HepG2 (cell line): Measurements from ENCODE around the gene COL4A3. TPM values are rescaled to one million over a fixed set of nuclear protein-coding genes. Genes with fewer than 3 reads are reported as not detected.

Experiments used
- ATAC-seq: fragments of 200-7000 bp; cut with Tn5 transposase; 3 replicates; pipeline ENCODE4 v1.9.1; 2020; ENCODE audit warnings: mild to moderate bottlenecking, moderate library complexity
- BruUV-seq: library from RNA; stranded (reverse); fragments of 400-500 nt; replicated peaks from 2 replicates; lab custom pipeline; 2021; lab: Mats Ljungman, UMichigan
- CTCF ChIA-PET: fragments of 300-600 bp; formaldehyde crosslinking; extraction: SDS; loops from one replicate; lab custom pipeline; 2021; ENCODE audit warnings: low total read pairs, inconsistent platforms, low intra/inter-chr PET ratio; lab: Yijun Ruan, JAX
- POLR2A ChIA-PET: fragments of 350-600 bp; sonication (Branson Sonifier 250); formaldehyde crosslinking; loops from one replicate; lab custom pipeline; 2020; ENCODE audit warnings: antibody characterized with exemption, inconsistent platforms; lab: Yijun Ruan, JAX
- DNase-seq: peaks from one replicate; pipeline ENCODE4 v3.0.0-alpha.2; 2015; ENCODE audit warnings: low spot score
- FAIRE-seq: peaks from 3 replicates; lab custom pipeline; 2011; peaks lifted over from hg19 to GRCh38; lab: Jason Lieb, UNC
- H2AFZ ChIP-seq: one replicate; pipeline ENCODE4 v1.6.1; 2011; ENCODE audit warnings: low read length, inconsistent platforms
- H3K27ac ChIP-seq: fragments of 300-600 bp; 3 replicates; pipeline ENCODE4 v1.8.0; 2011; ENCODE audit warnings: mixed run types, mild to moderate bottlenecking, mixed read lengths, low read length, inconsistent platforms; ENCODE audit not compliant: insufficient read depth; ENCODE audit errors: extremely low read length
- H3K27me3 ChIP-seq, 2 experiments: fragments of 200-600 bp in 1 of 2; 2 replicates in 1 of 2; 3 replicates in 1 of 2; pipeline versions ENCODE4 v1.6.0 to v1.8.0; 2011; ENCODE audit warnings: low read length in 2 of 2, mild to moderate bottlenecking in 2 of 2, moderate library complexity in 2 of 2, inconsistent platforms in 1 of 2; ENCODE audit not compliant: insufficient read depth in 2 of 2, control insufficient read depth in 1 of 2
- H3K36me3 ChIP-seq, 2 experiments: fragments of 200-600 bp in 1 of 2; replicated peaks in 1 of 2; 2 replicates in 1 of 2; 3 replicates in 1 of 2; pipeline versions ENCODE4 v1.5.1 to v1.8.0; 2011; ENCODE audit warnings: low read length in 2 of 2, inconsistent platforms in 1 of 2; ENCODE audit not compliant: insufficient read depth in 2 of 2, control insufficient read depth in 1 of 2
- H3K4me1 ChIP-seq: 2 replicates; pipeline ENCODE4 v1.5.1; 2012; ENCODE audit warnings: low read length, inconsistent platforms; ENCODE audit not compliant: insufficient read depth
- H3K4me2 ChIP-seq: 2 replicates; pipeline ENCODE4 v1.6.0; 2011; ENCODE audit warnings: low read depth, low read length, inconsistent platforms
- H3K4me3 ChIP-seq, 3 experiments: fragments of 200-600 bp in 1 of 3; sonication (generic), shearing (Covaris generic) in 1 of 3; replicated peaks in 1 of 3; 2 replicates each; pipeline ENCODE4 v1.5.1; 2011 to 2016; ENCODE audit warnings: low read length in 3 of 3, inconsistent platforms in 2 of 3, low read depth in 2 of 3, mild to moderate bottlenecking in 2 of 3, control low read depth in 1 of 3, mixed read lengths in 1 of 3; ENCODE audit not compliant: insufficient read depth in 1 of 3
- H3K79me2 ChIP-seq: one replicate; pipeline ENCODE4 v1.6.1; 2011; ENCODE audit warnings: low read length, inconsistent platforms; ENCODE audit not compliant: insufficient read depth
- H3K9ac ChIP-seq: 2 replicates; pipeline ENCODE4 v1.6.0; 2011; ENCODE audit warnings: mild to moderate bottlenecking, low read depth, low read length, inconsistent platforms; ENCODE audit not compliant: insufficient read depth
- H3K9me3 ChIP-seq: 2 replicates; pipeline ENCODE4 v1.5.1; 2012; ENCODE audit warnings: mild to moderate bottlenecking, low read length
- H4K20me1 ChIP-seq: 2 replicates; pipeline ENCODE4 v1.6.0; 2011; ENCODE audit warnings: inconsistent platforms, mild to moderate bottlenecking, low read length, moderate library complexity; ENCODE audit not compliant: insufficient read depth
- ATF7-NPFF ChIP-seq: sonication (generic); formaldehyde crosslinking; IDR thresholded peaks from 2 replicates; pipeline ENCODE4 v1.8.1; 2023; ENCODE audit warnings: mild to moderate bottlenecking, low read depth, missing genetic modification reagents, moderate library complexity
- CREM ChIP-seq, 2 experiments: sonication (generic) in 1 of 2; formaldehyde crosslinking in 1 of 2; IDR thresholded peaks; 2 replicates each; pipeline versions ENCODE4 v1.4.0 to v1.6.1; 2016 to 2020; ENCODE audit warnings: antibody characterized with exemption in 1 of 2, mild to moderate bottlenecking in 1 of 2, missing genetic modification reagents in 1 of 2
- NR2F6 ChIP-seq, 2 experiments: IDR thresholded peaks; 2 replicates each; pipeline ENCODE4 v1.6.1; 2016; ENCODE audit warnings: antibody characterized with exemption in 1 of 2, mild to moderate bottlenecking in 1 of 2
- RORA ChIP-seq: sonication (generic); formaldehyde crosslinking; IDR thresholded peaks from 2 replicates; pipeline ENCODE4 v1.5.0; 2020; ENCODE audit warnings: mild to moderate bottlenecking, missing genetic modification reagents, moderate library complexity
- SP4 ChIP-seq: sonication (generic); formaldehyde crosslinking; IDR thresholded peaks from 2 replicates; pipeline ENCODE4 v1.8.1; 2023; ENCODE audit warnings: mild to moderate bottlenecking, missing genetic modification reagents
- TAF15 ChIP-seq: fragments of 200-400 bp; formaldehyde crosslinking; IDR thresholded peaks from one replicate; pipeline ENCODE4 v1.6.1; 2018; ENCODE audit warnings: mild to moderate bottlenecking, low read depth, low read length; ENCODE audit not compliant: poor library complexity, severe bottlenecking
- ZMYM2 ChIP-seq: sonication (generic); formaldehyde crosslinking; IDR thresholded peaks from 2 replicates; pipeline ENCODE4 v1.8.0; 2022; ENCODE audit warnings: mild to moderate bottlenecking, missing genetic modification reagents
- ZNF572 ChIP-seq: sonication (generic); formaldehyde crosslinking; IDR thresholded peaks from 2 replicates; pipeline ENCODE4 v1.5.1; 2020; ENCODE audit warnings: mild to moderate bottlenecking, missing genetic modification reagents
- ZNF614 ChIP-seq: IDR thresholded peaks from 2 replicates; pipeline ENCODE4 v1.6.1; 2018; ENCODE audit warnings: missing biosample characterization, missing genetic modification reagents, inconsistent platforms, borderline replicate concordance
- WGBS: methylation state at CpG from one replicate; pipeline ENCODE4 v1.1.6; 2017; ENCODE audit warnings: low lambda C conversion rate; 5-methylcytosine and 5-hydroxymethylcytosine counted together
- in situ Hi-C: cut with HindIII; loops from 2 replicates; pipeline ENCODE4 v1.10.0; 2017; ENCODE audit warnings: low pct_unique_long_range_greater_than_20kb; ENCODE audit not compliant: extremely low pct_ligation_motif_present
- intact Hi-C: fragments of 100-400 bp; cut with micrococcal nuclease; formaldehyde crosslinking; loops from one replicate; pipeline ENCODE4 v1.10.0; 2022; ENCODE audit not compliant: unreplicated experiment
- polyA plus RNA-seq, 8 experiments: library from polyadenylated mRNA; depleted of rRNA in 3 of 8; stranded (reverse) in 7 of 8; unstranded in 1 of 8; fragments of >200 nt; fragmentation: Illumina TruSeq in 4 of 8; extraction: Trizol in 4 of 8; gene quantifications; 2 replicates each; pipeline versions ENCODE4 v1.2.1 to v1.2.3, GENCODE V29; 2011 to 2016; ENCODE audit warnings: low read depth in 4 of 8, missing spikeins in 1 of 8, mixed read lengths in 1 of 8; ENCODE audit not compliant: insufficient read depth in 1 of 8
- total RNA-seq, 5 experiments: library from RNA; depleted of rRNA; stranded (reverse); fragments of >200 nt; fragmentation: Illumina TruSeq; extraction: Trizol; gene quantifications; 2 replicates each; pipeline ENCODE4 v1.2.3, GENCODE V29; 2016; ENCODE audit warnings: low read depth in 1 of 5
- TF ChIP-seq, protein P1 (sequence below): sonication (generic); formaldehyde crosslinking; IDR thresholded peaks from 2 replicates; pipeline ENCODE4 v1.8.0; 2022; ENCODE audit warnings: low read depth, missing genetic modification reagents
- TF ChIP-seq, protein P2 (sequence below): sonication (generic); formaldehyde crosslinking; IDR thresholded peaks from 2 replicates; pipeline ENCODE4 v1.4.0; 2020; ENCODE audit warnings: mild to moderate bottlenecking, missing genetic modification reagents
- TF ChIP-seq, protein P3 (sequence below): sonication (generic); formaldehyde crosslinking; IDR thresholded peaks from 2 replicates; pipeline ENCODE4 v1.8.1; 2023; ENCODE audit warnings: mild to moderate bottlenecking, moderate library complexity, missing genetic modification reagents
- TF ChIP-seq, protein P4 (sequence below): sonication (generic); formaldehyde crosslinking; IDR thresholded peaks from 2 replicates; pipeline ENCODE4 v1.4.0; 2020; ENCODE audit warnings: mild to moderate bottlenecking, missing genetic modification reagents

The COL4A3 gene
- total and polyA plus RNA-seq, 2 of the 13 experiments (the other 11 are each of a cell fraction or from before 2014, with no cell fraction given), result 0.02 TPM; not detected in 1

DNA sequence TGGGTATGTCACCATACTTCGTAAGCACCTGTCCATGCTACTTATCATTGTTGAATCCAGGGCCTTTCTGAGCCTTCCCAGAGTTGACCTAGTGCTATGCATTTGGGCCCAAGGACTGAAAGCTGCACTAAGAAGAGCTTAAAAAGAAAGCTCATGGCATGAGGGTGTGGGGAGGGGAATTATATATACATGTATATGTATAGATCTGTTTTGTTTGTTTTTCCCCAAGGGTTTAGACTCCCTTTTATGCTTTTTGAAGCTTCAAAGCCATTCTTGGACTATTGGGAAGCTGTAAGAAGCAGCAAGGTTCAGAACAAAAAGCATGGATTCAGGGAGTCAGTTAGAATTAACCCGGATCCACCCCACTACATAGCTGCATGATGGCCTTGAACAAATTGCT is 183.9 kb downstream of the COL4A3 start (continued):
- TF ChIP-seq, protein P1, sequence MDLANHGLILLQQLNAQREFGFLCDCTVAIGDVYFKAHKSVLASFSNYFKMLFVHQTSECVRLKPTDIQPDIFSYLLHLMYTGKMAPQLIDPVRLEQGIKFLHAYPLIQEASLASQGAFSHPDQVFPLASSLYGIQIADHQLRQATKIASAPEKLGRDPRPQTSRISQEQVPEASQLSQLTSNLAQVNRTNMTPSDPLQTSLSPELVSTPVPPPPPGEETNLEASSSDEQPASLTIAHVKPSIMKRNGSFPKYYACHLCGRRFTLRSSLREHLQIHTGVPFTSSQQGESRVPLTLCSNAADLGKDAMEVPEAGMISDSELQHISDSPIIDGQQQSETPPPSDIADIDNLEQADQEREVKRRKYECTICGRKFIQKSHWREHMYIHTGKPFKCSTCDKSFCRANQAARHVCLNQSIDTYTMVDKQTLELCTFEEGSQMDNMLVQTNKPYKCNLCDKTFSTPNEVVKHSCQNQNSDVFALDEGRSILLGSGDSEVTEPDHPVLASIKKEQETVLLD (CRISPR knock-in tag), result no peak
- TF ChIP-seq RORA (CRISPR knock-in tag) (no peak), SP4 (CRISPR knock-in tag) (no peak)

DNA sequence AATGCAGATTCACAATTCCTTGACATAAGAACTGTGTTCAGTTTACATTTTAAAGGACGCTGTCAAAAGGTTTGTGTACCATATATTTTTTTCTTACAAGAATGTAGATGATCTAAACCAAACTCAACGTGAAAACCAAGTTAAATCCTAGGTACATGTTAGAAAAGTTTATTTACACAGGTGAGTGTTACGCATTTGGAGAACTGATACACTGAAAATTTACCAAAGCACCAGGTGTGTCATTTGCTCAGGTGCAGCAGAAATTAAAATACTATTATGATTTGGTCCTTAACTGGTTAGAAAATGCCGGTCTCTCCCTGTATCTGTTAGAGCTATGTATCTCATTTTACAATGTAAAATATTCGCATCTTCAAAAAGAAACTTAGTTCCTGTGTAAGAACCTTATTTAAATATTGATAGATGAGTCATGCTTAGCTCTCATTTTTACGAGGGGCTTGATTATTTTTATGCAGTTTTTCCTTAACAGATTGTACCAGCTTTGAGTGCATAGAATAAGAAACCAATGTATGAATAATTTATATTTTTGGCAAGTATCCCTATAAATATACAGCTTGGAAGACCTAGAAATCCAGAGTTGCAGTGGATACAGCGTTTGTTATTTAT is 185.7 kb downstream of the COL4A3 start:
- CTCF ChIA-PET, result no interaction called here
- intact Hi-C loops, result loop anchor here (10.0 kb wide), 1 partner anchor 125 kb away; the partner anchor contains the start of gene AGFG1
- no peak overlapping the region for H3K27ac ChIP-seq
- DNase-seq, result no peak
- in situ Hi-C loops, result no loop called here
- H3K4me3 ChIP-seq, result no peak overlapping the region
- no peak overlapping the region for H2AFZ ChIP-seq
- H3K27me3 ChIP-seq, result no peaks in the 10 kb centered on the region
- ATAC-seq, result no peak
- FAIRE-seq, result no peak
- no peak overlapping the region for H3K4me2 ChIP-seq
- H3K9me3 ChIP-seq, result no peaks in the 10 kb centered on the region
- no TSS peak for BruUV-seq
- no peaks in the 10 kb centered on the region for H3K4me1 ChIP-seq
- POLR2A ChIA-PET, result no interaction called here
- no peak overlapping the region for H3K9ac ChIP-seq
- H4K20me1 ChIP-seq, result no peaks in the 10 kb centered on the region
- 98% methylated on average over 7 of the region's 7 CpGs for WGBS
- peaks cover 6 to 47% of the 10 kb centered on the region in 2 experiments for H3K36me3 ChIP-seq
- no peaks in the 10 kb centered on the region for H3K79me2 ChIP-seq
- TF ChIP-seq, protein P2, sequence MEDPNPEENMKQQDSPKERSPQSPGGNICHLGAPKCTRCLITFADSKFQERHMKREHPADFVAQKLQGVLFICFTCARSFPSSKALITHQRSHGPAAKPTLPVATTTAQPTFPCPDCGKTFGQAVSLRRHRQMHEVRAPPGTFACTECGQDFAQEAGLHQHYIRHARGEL (CRISPR knock-in tag), result no peak
- TF ChIP-seq CREM (IDR thresholded peaks at IDR 0.05) (no peak), CREM (CRISPR knock-in tag; IDR thresholded peaks at IDR 0.05) (no peak), ATF7-NPFF (CRISPR knock-in tag) (no peak), TAF15 (no peak), ZNF572 (CRISPR knock-in tag) (no peak), NR2F6 (IDR thresholded peaks at IDR 0.05) (no peak), NR2F6 (CRISPR knock-in tag; IDR thresholded peaks at IDR 0.05) (no peak), ZMYM2 (CRISPR knock-in tag) (no peak), ZNF614 (CRISPR knock-in tag) (no peak)
- TF ChIP-seq, protein P3, sequence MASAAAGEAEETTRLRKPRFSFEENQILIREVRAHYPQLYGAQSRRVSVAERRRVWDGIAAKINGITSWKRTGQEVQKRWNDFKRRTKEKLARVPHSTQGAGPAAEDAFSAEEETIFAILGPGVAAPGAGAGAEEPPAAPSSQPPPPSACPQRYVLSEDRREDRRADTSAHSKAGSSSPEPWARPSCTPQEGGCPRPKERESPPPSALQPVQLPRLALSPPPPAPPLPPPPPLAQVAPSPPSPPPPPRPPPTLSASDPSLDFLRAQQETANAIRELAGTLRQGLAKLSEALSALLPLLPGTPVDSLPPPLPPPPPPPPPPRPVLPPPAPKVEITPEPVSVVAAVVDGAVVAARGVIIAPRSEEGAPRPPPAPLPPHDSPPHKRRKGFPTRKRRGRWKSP (CRISPR knock-in tag), result no peak
- TF ChIP-seq, protein P4, sequence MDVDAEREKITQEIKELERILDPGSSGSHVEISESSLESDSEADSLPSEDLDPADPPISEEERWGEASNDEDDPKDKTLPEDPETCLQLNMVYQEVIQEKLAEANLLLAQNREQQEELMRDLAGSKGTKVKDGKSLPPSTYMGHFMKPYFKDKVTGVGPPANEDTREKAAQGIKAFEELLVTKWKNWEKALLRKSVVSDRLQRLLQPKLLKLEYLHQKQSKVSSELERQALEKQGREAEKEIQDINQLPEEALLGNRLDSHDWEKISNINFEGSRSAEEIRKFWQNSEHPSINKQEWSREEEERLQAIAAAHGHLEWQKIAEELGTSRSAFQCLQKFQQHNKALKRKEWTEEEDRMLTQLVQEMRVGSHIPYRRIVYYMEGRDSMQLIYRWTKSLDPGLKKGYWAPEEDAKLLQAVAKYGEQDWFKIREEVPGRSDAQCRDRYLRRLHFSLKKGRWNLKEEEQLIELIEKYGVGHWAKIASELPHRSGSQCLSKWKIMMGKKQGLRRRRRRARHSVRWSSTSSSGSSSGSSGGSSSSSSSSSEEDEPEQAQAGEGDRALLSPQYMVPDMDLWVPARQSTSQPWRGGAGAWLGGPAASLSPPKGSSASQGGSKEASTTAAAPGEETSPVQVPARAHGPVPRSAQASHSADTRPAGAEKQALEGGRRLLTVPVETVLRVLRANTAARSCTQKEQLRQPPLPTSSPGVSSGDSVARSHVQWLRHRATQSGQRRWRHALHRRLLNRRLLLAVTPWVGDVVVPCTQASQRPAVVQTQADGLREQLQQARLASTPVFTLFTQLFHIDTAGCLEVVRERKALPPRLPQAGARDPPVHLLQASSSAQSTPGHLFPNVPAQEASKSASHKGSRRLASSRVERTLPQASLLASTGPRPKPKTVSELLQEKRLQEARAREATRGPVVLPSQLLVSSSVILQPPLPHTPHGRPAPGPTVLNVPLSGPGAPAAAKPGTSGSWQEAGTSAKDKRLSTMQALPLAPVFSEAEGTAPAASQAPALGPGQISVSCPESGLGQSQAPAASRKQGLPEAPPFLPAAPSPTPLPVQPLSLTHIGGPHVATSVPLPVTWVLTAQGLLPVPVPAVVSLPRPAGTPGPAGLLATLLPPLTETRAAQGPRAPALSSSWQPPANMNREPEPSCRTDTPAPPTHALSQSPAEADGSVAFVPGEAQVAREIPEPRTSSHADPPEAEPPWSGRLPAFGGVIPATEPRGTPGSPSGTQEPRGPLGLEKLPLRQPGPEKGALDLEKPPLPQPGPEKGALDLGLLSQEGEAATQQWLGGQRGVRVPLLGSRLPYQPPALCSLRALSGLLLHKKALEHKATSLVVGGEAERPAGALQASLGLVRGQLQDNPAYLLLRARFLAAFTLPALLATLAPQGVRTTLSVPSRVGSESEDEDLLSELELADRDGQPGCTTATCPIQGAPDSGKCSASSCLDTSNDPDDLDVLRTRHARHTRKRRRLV, result no peak
